ENCODE measurements around the gene FYCO1.
A peak's percentile ranks its signal among the peaks of the same experiment; 100 is the strongest.

The FYCO1 gene

GRCh38 chr3:45914362-45915058, 81.1 kb downstream of the FYCO1 start:
- no peaks in the 10 kb centered on the region for H3K4me1 ChIP-seq
- in situ Hi-C loops (cut with MboI; ENCODE audit: low sequenced_read_pairs): no loop called here
- H3K9me3 ChIP-seq: no peaks in the 10 kb centered on the region
- H3K36me3 ChIP-seq (replicated peaks): no peaks in the 10 kb centered on the region; the same call in 1 of the 2 replicates
- DNase-seq (ENCODE audit: low spot score in 2 of 2): no peak
- no peak overlapping the region for H3K4me3 ChIP-seq
- no peaks in the 10 kb centered on the region for H3K27me3 ChIP-seq (ENCODE audit: low read depth)

- no peaks in the 10 kb centered on the region for H3K27me3 ChIP-seq (ENCODE audit: low read depth)
- no peak overlapping the region for H3K4me3 ChIP-seq
- DNase-seq (ENCODE audit: low spot score in 2 of 2): no peak
- H3K4me1 ChIP-seq: no peaks in the 10 kb centered on the region
- H3K36me3 ChIP-seq (replicated peaks): no peaks in the 10 kb centered on the region
- in situ Hi-C loops (cut with MboI; ENCODE audit: low sequenced_read_pairs): no loop called here
- H3K9me3 ChIP-seq: no peaks in the 10 kb centered on the region
These were observed 83.2 kb downstream of the FYCO1 start for GRCh38 chr3:45912435-45912834.

GRCh38 chr3:45911511-45912226, 84.0 kb downstream of the FYCO1 start:
- in situ Hi-C loops (cut with MboI; ENCODE audit: low sequenced_read_pairs): no loop called here
- no peaks in the 10 kb centered on the region for H3K4me1 ChIP-seq
- no peaks in the 10 kb centered on the region for H3K9me3 ChIP-seq
- no peak overlapping the region for H3K4me3 ChIP-seq
- DNase-seq (ENCODE audit: low spot score in 2 of 2): no peak
- no peaks in the 10 kb centered on the region for H3K36me3 ChIP-seq (replicated peaks)
- no peaks in the 10 kb centered on the region for H3K27me3 ChIP-seq (ENCODE audit: low read depth)

- H3K36me3 ChIP-seq (replicated peaks): no peaks in the 10 kb centered on the region
- H3K9me3 ChIP-seq: no peaks in the 10 kb centered on the region
- no peaks in the 10 kb centered on the region for H3K27me3 ChIP-seq (ENCODE audit: low read depth)
- in situ Hi-C loops (cut with MboI; ENCODE audit: low sequenced_read_pairs): no loop called here
- H3K4me1 ChIP-seq: no peaks in the 10 kb centered on the region
- DNase-seq (ENCODE audit: low spot score in 2 of 2): no peak
- no peak overlapping the region for H3K4me3 ChIP-seq
These were observed 84.7 kb downstream of the FYCO1 start for GRCh38 chr3:45910892-45911291.

- DNase-seq (ENCODE audit: low spot score in 2 of 2): no peak
- Histone ChIP-seq H3K4me3 (no peak overlapping the region), H3K9me3 (no peaks in the 10 kb centered on the region; the same call in 1 of the 2 replicates), H3K4me1 (no peaks in the 10 kb centered on the region), H3K36me3 (replicated peaks) (no peaks in the 10 kb centered on the region), H3K27me3 (ENCODE audit: low read depth) (no peaks in the 10 kb centered on the region)
- in situ Hi-C loops (cut with MboI; ENCODE audit: low sequenced_read_pairs): no loop called here
These were observed 86.1 kb downstream of the FYCO1 start for GRCh38 chr3:45909542-45909941.

- in situ Hi-C loops (cut with MboI; ENCODE audit: low sequenced_read_pairs): no loop called here
- Histone ChIP-seq H3K4me3 (no peak overlapping the region), H3K36me3 (replicated peaks) (no peaks in the 10 kb centered on the region), H3K27me3 (ENCODE audit: low read depth) (no peaks in the 10 kb centered on the region), H3K4me1 (no peaks in the 10 kb centered on the region), H3K9me3 (no peaks in the 10 kb centered on the region; the same call in 1 of the 2 replicates)
- no peak for DNase-seq (ENCODE audit: low spot score in 2 of 2)
These were observed 86.9 kb downstream of the FYCO1 start for GRCh38 chr3:45908761-45909160.

GRCh38 chr3:45907769-45908705, 87.6 kb downstream of the FYCO1 start:
- H3K36me3 ChIP-seq (replicated peaks): no peaks in the 10 kb centered on the region
- no peak for DNase-seq (ENCODE audit: low spot score in 2 of 2)
- H3K4me3 ChIP-seq: no peak overlapping the region
- in situ Hi-C loops (cut with MboI; ENCODE audit: low sequenced_read_pairs): no loop called here
- no peaks in the 10 kb centered on the region for H3K27me3 ChIP-seq (ENCODE audit: low read depth)
- H3K4me1 ChIP-seq: no peaks in the 10 kb centered on the region
- no peaks in the 10 kb centered on the region; the same call in 1 of the 2 replicates for H3K9me3 ChIP-seq

- peak in 1 of 2 experiments; percentile 17 for DNase-seq (ENCODE audit: low spot score in 2 of 2)
- in situ Hi-C loops (cut with MboI; ENCODE audit: low sequenced_read_pairs): no loop called here
- H3K9me3 ChIP-seq: no peaks in the 10 kb centered on the region; the same call in 1 of the 2 replicates
- no peak overlapping the region for H3K4me3 ChIP-seq
- no peaks in the 10 kb centered on the region for H3K27me3 ChIP-seq (ENCODE audit: low read depth)
- H3K36me3 ChIP-seq (replicated peaks): no peaks in the 10 kb centered on the region
- H3K4me1 ChIP-seq: no peaks in the 10 kb centered on the region
These were observed 88.8 kb downstream of the FYCO1 start for GRCh38 chr3:45906681-45907407.

- Histone ChIP-seq H3K36me3 (replicated peaks) (no peaks in the 10 kb centered on the region), H3K27me3 (ENCODE audit: low read depth) (no peaks in the 10 kb centered on the region), H3K9me3 (no peaks in the 10 kb centered on the region; the same call in 1 of the 2 replicates), H3K4me3 (no peak overlapping the region), H3K4me1 (no peaks in the 10 kb centered on the region)
- in situ Hi-C loops (cut with MboI; ENCODE audit: low sequenced_read_pairs): no loop called here
- DNase-seq (ENCODE audit: low spot score in 2 of 2): no peak
These were observed 89.9 kb downstream of the FYCO1 start for GRCh38 chr3:45905755-45906154.

GRCh38 chr3:45904931-45905330, 90.7 kb downstream of the FYCO1 start:
- H3K27me3 ChIP-seq (ENCODE audit: low read depth): no peaks in the 10 kb centered on the region
- in situ Hi-C loops (cut with MboI; ENCODE audit: low sequenced_read_pairs): no loop called here
- no peak overlapping the region for H3K4me3 ChIP-seq
- H3K4me1 ChIP-seq: no peaks in the 10 kb centered on the region
- H3K36me3 ChIP-seq (replicated peaks): no peaks in the 10 kb centered on the region
- no peaks in the 10 kb centered on the region; the same call in 1 of the 2 replicates for H3K9me3 ChIP-seq
- DNase-seq (ENCODE audit: low spot score in 2 of 2): no peak

GRCh38 chr3:45896956-45897355, 98.7 kb downstream of the FYCO1 start:
- in situ Hi-C loops (cut with MboI; ENCODE audit: low sequenced_read_pairs): no loop called here
- H3K36me3 ChIP-seq (replicated peaks): no peaks in the 10 kb centered on the region
- no peak overlapping the region for H3K4me3 ChIP-seq
- no peaks in the 10 kb centered on the region for H3K4me1 ChIP-seq
- no peaks in the 10 kb centered on the region; the same call in 1 of the 2 replicates for H3K27me3 ChIP-seq (ENCODE audit: low read depth)
- H3K9me3 ChIP-seq: no peaks in the 10 kb centered on the region
- no peak for DNase-seq (ENCODE audit: low spot score in 2 of 2)

GRCh38 chr3:45895686-45896468, 99.7 kb downstream of the FYCO1 start:
- in situ Hi-C loops (cut with MboI; ENCODE audit: low sequenced_read_pairs): no loop called here
- no peaks in the 10 kb centered on the region for H3K9me3 ChIP-seq
- no peak for DNase-seq (ENCODE audit: low spot score in 2 of 2)

More at GRCh38 chr3:45895686-45896468, 99.7 kb downstream of the FYCO1 start:
- H3K4me1 ChIP-seq: no peaks in the 10 kb centered on the region
- peaks cover under 1% of the 10 kb centered on the region; the same call in 1 of the 2 replicates for H3K27me3 ChIP-seq (ENCODE audit: low read depth)
- no peak overlapping the region for H3K4me3 ChIP-seq
- H3K36me3 ChIP-seq (replicated peaks): no peaks in the 10 kb centered on the region
